Skin epidermis (tissue), 12 donors: ENCODE results near the gene CD2AP.
"Not testable (repeated sequence)": the region's sequence is repeated elsewhere in the genome, so short reads cannot be mapped to it uniquely, and the experiment has no call there.

ENCODE experiments used
- H3K27ac ChIP-seq, 21 experiments: fragments of 200-600 bp; sonication (generic) in 11 of 21; one replicate each; pipeline ENCODE4 v1.5.0; 2020; ENCODE audit warnings: mild to moderate bottlenecking in 3 of 21, inconsistent platforms in 2 of 21, moderate library complexity in 2 of 21
- H3K4me3 ChIP-seq, 7 experiments: fragments of 200-600 bp; sonication (generic) in 2 of 7; one replicate each; pipeline ENCODE4 v1.5.0; 2020; ENCODE audit warnings: inconsistent platforms in 2 of 7, mild to moderate bottlenecking in 2 of 7, moderate library complexity in 1 of 7

The CD2AP gene

GRCh38 chr6:47456536-47456975 lies 21.0 kb upstream of the CD2AP start:
- no peak overlapping the region for H3K4me3 ChIP-seq
- H3K27ac ChIP-seq: no peak overlapping the region

- Histone ChIP-seq H3K27ac (no peak overlapping the region), H3K4me3 (no peak overlapping the region)
Observed at GRCh38 chr6:47457370-47457769, 20.2 kb upstream of the CD2AP start.

- Histone ChIP-seq H3K27ac (no peak overlapping the region), H3K4me3 (no peak overlapping the region)
Observed at GRCh38 chr6:47464052-47464451, 13.5 kb upstream of the CD2AP start.

DNA sequence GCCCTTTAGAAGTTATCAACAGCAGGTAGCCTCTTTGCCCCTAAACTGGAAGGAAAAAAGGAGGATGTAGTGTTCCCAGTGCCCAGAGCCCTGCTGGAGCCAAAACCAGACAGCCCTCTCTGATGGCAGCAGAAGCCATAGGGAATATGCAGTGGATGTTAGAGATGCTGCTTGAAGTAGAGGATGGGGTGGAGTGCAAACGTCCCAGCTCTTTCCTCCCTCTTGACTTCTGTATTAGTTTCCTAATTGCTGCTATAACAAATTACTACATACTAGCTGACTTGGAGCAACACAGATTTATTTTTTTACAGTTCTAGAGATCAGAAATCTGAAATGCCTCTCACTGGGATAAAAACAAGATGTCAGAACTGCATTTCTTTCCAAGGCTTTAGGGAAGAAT lies 12.5 kb upstream of the CD2AP start:
- Histone ChIP-seq H3K4me3 (no peak overlapping the region), H3K27ac (no peak overlapping the region)

DNA sequence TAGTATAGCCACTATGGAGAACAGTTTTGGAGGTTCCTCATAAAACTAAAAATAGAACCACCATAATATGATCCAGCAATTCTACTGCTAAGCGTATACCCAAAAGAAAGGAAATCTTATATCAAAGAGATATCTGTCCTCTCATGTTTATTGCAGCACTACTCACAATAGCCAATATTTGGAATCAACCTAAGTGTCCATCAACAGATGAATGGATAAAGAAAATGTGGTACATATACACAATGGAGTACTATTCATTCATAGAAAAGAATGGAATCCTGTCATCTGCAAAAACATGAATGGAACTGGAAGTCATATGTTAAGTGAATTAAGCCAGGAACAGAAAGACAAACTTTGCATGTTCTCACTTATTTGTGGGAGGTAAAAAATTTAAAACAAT lies 5.7 kb upstream of the CD2AP start:
- no peak overlapping the region for H3K27ac ChIP-seq

DNA sequence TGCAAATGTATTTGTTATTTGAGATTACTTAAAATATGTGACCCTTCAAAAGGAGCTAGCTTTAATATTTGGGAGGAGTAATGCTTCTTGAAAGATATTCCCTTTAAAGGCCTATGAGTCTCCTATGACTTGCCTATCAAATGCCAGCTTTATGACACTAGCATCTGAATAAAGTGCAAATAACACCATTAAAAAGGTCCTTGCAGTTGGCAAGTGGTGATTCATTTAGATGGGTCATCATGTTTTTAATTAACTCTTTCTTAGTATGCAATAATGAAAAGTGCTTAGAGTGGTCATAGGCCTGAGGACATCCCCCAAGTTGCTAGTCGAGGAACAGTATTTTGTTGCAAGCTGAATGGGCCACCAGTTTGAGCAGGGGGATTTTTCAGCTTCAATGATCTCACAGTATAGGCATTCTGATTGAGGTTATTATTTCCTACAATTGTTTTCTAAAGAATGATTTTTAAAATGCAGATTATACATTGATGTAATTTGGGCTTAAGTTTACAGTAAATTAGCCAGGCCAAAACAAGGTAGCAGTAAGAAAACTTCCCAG lies 3.7 kb upstream of the CD2AP start:
- no peak overlapping the region for H3K4me3 ChIP-seq
- H3K27ac ChIP-seq: no peak overlapping the region

More for the DNA sequence above, 5.7 kb upstream of the CD2AP start:
- H3K4me3 ChIP-seq: no peak overlapping the region

GRCh38 chr6:47475319-47475816 lies 2.2 kb upstream of the CD2AP start:
- Histone ChIP-seq H3K27ac (no peak overlapping the region), H3K4me3 (no peak overlapping the region)

- Histone ChIP-seq H3K27ac (peak overlapping the region; percentile 87 to 100 (median 98)), H3K4me3 (peak overlapping the region; percentile 63 to 97 (median 85))
Observed at GRCh38 chr6:47476781-47477496, 650 bp upstream of the CD2AP start.

GRCh38 chr6:47478233-47479139 lies 897 bp downstream of the CD2AP start:
- Histone ChIP-seq H3K4me3 (peak overlapping the region; percentile 63 to 97 (median 85)), H3K27ac (peak overlapping the region; percentile 87 to 100 (median 98))

DNA sequence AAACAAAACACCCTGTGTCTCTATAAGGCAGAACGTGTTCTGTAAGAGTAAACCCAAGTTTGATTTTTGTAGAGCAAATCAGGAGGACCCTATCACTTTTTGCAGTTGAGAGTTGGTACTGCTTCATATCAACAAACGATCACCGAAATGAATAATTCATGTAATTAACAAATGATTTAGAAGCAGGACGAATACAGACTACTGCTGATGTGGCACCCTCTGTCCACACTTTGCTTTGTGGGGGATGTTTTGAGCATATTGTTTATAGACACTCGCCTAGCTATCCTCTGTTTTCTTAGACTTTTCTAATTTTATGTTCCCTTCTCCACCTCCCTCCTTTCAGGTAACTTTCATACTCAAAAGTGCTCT lies 1.5 kb downstream of the CD2AP start:
- peak overlapping the region; percentile 63 to 97 (median 85) for H3K4me3 ChIP-seq
- H3K27ac ChIP-seq: peak overlapping the region in 18 of 21 experiments; percentile 91 to 100 (median 98)

- H3K27ac ChIP-seq: no peak overlapping the region
Observed at GRCh38 chr6:47479874-47480273, 2.3 kb downstream of the CD2AP start.

GRCh38 chr6:47481213-47481612 lies 3.6 kb downstream of the CD2AP start:
- H3K4me3 ChIP-seq: not testable (repeated sequence)

More at GRCh38 chr6:47479874-47480273, 2.3 kb downstream of the CD2AP start:
- peak overlapping the region in 1 of 7 experiments; percentile 67 for H3K4me3 ChIP-seq

DNA sequence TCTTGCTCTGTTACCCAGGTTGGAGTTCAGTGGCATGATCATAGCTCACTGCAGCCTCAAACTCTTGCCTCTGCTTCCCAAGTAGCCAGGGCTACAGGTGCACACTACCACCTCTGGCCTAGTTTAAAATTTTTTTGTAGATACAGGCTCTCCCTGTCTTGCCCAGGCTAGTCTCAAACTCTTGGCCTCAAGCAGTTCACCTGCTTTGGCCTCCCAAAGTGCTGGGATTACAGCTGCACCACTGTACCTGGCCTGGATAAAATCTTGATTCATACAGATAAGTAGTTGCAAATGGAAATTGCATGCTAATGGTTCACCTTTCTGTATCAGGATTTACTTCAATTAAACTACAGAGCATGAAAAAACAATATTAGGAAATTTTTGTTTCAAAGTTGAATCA lies 4.2 kb downstream of the CD2AP start:
- Histone ChIP-seq H3K4me3 (no peak overlapping the region), H3K27ac (no peak overlapping the region)

More at GRCh38 chr6:47481213-47481612, 3.6 kb downstream of the CD2AP start:
- H3K27ac ChIP-seq: not testable (repeated sequence)

DNA sequence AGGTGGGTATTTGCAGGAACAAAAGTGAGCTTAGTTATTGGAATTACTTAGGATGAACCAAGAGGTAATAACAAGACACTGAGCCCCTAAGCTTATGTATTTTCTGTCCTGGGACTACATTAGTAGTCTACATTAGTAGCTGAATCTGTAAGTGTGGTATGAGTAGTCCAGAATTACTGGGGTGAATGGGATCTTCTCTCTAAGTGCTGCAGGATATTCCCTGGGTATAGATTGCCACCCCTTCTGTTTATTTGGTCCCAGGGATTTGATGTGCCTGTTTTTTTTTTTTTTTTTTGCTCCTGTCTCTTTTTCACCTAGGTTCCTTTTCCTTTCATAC lies 5.9 kb downstream of the CD2AP start:
- H3K27ac ChIP-seq: peak overlapping the region in 2 of 21 experiments; percentile 54 to 58
- H3K4me3 ChIP-seq: no peak overlapping the region

DNA sequence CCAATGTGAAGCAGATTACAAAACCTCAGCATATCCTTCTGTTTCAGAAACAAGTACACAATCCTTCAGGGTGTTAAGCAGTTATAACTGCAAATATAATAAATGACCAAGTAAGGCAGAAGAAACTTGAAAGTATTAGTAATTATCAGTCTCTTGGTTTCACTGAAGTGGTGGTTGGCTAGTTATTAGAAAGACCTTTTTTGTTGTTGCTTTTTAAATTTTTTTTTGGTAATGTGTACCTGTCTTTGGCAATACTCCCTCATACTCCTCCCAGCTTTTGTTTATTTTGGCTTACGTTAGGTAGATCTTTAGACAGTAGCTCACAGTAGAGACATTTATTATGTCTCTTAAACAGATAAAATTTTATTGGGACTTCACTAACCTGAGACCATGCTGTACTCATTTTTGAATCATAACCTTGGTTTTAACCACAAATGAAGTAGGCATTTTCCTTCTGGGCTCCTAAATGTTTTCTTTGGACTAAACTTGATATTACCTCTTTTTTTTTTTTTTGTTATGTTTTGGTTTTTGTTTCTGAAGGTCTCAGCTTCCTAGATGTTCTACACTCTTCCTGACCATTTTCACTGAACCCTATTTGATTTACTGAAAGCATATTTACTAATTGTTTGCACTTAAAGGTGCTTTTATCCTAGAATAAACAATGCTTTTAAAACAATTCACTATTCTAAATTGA lies 6.4 kb downstream of the CD2AP start:
- H3K4me3 ChIP-seq: no peak overlapping the region

GRCh38 chr6:47484616-47485015 lies 7.0 kb downstream of the CD2AP start:
- Histone ChIP-seq H3K4me3 (no peak overlapping the region), H3K27ac (peak overlapping the region in 4 of 21 experiments; percentile 4 to 58 (median 48))

More for the DNA sequence above, 6.4 kb downstream of the CD2AP start:
- H3K27ac ChIP-seq: peak overlapping the region in 6 of 21 experiments; percentile 4 to 58 (median 46)

- no peak overlapping the region for H3K27ac ChIP-seq
- no peak overlapping the region for H3K4me3 ChIP-seq
Observed at GRCh38 chr6:47485083-47485482, 7.5 kb downstream of the CD2AP start.

DNA sequence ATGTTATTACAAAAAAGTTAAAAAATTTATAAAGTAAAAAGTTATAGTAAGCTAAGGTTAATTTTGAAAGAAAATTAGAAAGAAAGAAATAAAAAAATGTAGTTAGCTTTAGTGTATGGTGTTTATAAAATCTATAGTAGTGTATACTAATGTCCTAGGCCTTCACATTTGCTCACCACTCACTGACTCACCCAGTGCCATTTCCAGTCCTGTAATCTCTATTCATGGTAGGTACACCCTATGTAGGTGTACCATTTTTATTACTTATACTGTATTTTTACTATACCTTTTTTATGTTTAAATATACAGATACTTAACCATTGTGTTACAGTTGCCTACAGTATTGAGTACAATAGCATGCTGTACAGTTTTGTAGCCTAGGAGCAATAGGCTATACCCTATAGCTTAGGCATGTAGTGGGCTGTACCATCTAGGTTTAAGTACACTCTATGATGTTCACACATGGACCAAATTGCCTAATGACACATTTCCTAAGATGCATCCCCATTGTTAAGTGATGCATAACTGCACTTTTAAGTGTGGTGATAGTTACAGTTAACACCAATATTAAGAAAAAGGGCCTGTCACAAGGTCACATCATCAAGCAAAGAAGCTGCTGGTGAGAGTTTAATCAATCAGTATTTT lies 8.0 kb downstream of the CD2AP start:
- H3K4me3 ChIP-seq: no peak overlapping the region
- no peak overlapping the region for H3K27ac ChIP-seq

- H3K4me3 ChIP-seq: no peak overlapping the region
- no peak overlapping the region for H3K27ac ChIP-seq
Observed at GRCh38 chr6:47489995-47490394, 12.4 kb downstream of the CD2AP start.
